WTC11 (cell line): ENCODE results near the gene MMP24.

Source experiments
- CREM ChIP-seq: sonication (generic); formaldehyde crosslinking; IDR thresholded peaks from 2 replicates; pipeline ENCODE4 v1.8.1; 2022; ENCODE audit warnings: mild to moderate bottlenecking, missing genetic modification reagents, moderate library complexity
- CTCF ChIP-seq: fragments of 200-600 bp; IDR thresholded peaks from 2 replicates; pipeline ENCODE4 v1.8.0; 2022; ENCODE audit warnings: antibody characterized with exemption
- E2F1 ChIP-seq: sonication (generic); formaldehyde crosslinking; IDR thresholded peaks from 2 replicates; pipeline ENCODE4 v1.8.0; 2022; ENCODE audit warnings: mild to moderate bottlenecking, missing genetic modification reagents
- FOXP4 ChIP-seq: sonication (generic); formaldehyde crosslinking; IDR thresholded peaks from 2 replicates; pipeline ENCODE4 v1.8.0; 2022; ENCODE audit warnings: mild to moderate bottlenecking, missing genetic modification reagents
- MAX ChIP-seq: sonication (generic); formaldehyde crosslinking; IDR thresholded peaks from 2 replicates; pipeline ENCODE4 v1.8.0; 2022; ENCODE audit warnings: mild to moderate bottlenecking, missing genetic modification reagents
- SP1 ChIP-seq: sonication (generic); formaldehyde crosslinking; conservative IDR thresholded peaks from 2 replicates; pipeline ENCODE4 v1.8.1; 2022; ENCODE audit warnings: missing genetic modification reagents

- no peak for TF ChIP-seq SP1 (CRISPR knock-in tag)
- no peak for TF ChIP-seq CTCF
- TF ChIP-seq E2F1 (CRISPR knock-in tag), result no peak
- TF ChIP-seq MAX (CRISPR knock-in tag), result no peak
- no peak for TF ChIP-seq FOXP4
- TF ChIP-seq CREM (CRISPR knock-in tag), result no peak
Observed at GRCh38 chr20:35302421-35303335, 76.2 kb downstream of the MMP24 start.
